Coronary artery (tissue), 2 donors: Measurements from ENCODE around the gene JADE2.
A peak's percentile ranks its signal among the peaks of the same experiment; 100 is the strongest.

Source experiments
- DNase-seq: peaks from one replicate; pipeline ENCODE4 v3.0.0-alpha.2; 2017; ENCODE audit warnings: low spot score
- H3K27ac ChIP-seq, 2 donors: fragments of 200-600 bp; sonication (generic); one replicate each; pipeline ENCODE4 v1.5.1; 2016 to 2019
- H3K4me3 ChIP-seq: fragments of 200-600 bp; sonication (generic); 2 replicates; pipeline ENCODE4 v1.5.1; 2016; ENCODE audit warnings: mild to moderate bottlenecking, moderate library complexity
- CTCF ChIP-seq: fragments of 200-600 bp; sonication (generic); IDR thresholded peaks from one replicate; pipeline ENCODE4 v1.5.1; 2019; ENCODE audit warnings: antibody characterized with exemption

The JADE2 gene

GRCh38 chr5:134519989-134520388 is 5.5 kb upstream of the JADE2 start:
- no peak overlapping the region for H3K4me3 ChIP-seq
- no peak for DNase-seq
- H3K27ac ChIP-seq, result no peak overlapping the region
- TF ChIP-seq CTCF, result no peak

- no peak for TF ChIP-seq CTCF
- H3K4me3 ChIP-seq, result no peak overlapping the region
- no peak for DNase-seq
- H3K27ac ChIP-seq, result no peak overlapping the region
Measured at GRCh38 chr5:134521841-134522240, 3.6 kb upstream of the JADE2 start.

- H3K4me3 ChIP-seq, result peak overlapping the region; percentile 97
- peak overlapping the region; percentile 96 to 100 for H3K27ac ChIP-seq
- no peak for TF ChIP-seq CTCF
- DNase-seq, result no peak
Measured at GRCh38 chr5:134523543-134524271, 1.8 kb upstream of the JADE2 start.

- Histone ChIP-seq H3K27ac (peak overlapping the region; percentile 96 to 100), H3K4me3 (peak overlapping the region; percentile 97)
- no peak for TF ChIP-seq CTCF
- peak; percentile 93 for DNase-seq
Measured at GRCh38 chr5:134524272-134524825, 1.1 kb upstream of the JADE2 start.

- TF ChIP-seq CTCF, result no peak
- H3K27ac ChIP-seq, result peak overlapping the region; percentile 96 to 100
- H3K4me3 ChIP-seq, result peak overlapping the region; percentile 97
- DNase-seq, result no peak
Measured at GRCh38 chr5:134525683-134526482, 413 bp downstream of the JADE2 start.

- TF ChIP-seq CTCF, result peak; percentile 70
- DNase-seq, result peak; percentile 87
- peak overlapping the region; percentile 97 for H3K4me3 ChIP-seq
- H3K27ac ChIP-seq, result peak overlapping the region; percentile 96 to 100
Measured at GRCh38 chr5:134526483-134527155, 1.1 kb downstream of the JADE2 start.
